HepG2 (cell line): ENCODE results near the gene NEUROD1. TPM values are rescaled to one million over a fixed set of nuclear protein-coding genes. Genes with fewer than 3 reads are reported as not detected.

Experiments
- AHR ChIP-seq: IDR thresholded peaks from 2 replicates; pipeline ENCODE4 v1.6.1; 2018; ENCODE audit warnings: missing genetic modification reagents, missing compliant biosample characterization
- ARNT ChIP-seq: fragments of 450-650 bp; IDR thresholded peaks from 2 replicates; pipeline ENCODE4 v1.6.1; 2017
- FLYWCH1 ChIP-seq: sonication (generic); formaldehyde crosslinking; IDR thresholded peaks from 2 replicates; pipeline ENCODE4 v1.8.1; 2023; ENCODE audit warnings: mild to moderate bottlenecking, missing genetic modification reagents
- HIVEP1 ChIP-seq: sonication (generic); formaldehyde crosslinking; IDR thresholded peaks from 2 replicates; pipeline ENCODE4 v1.4.0; 2020; ENCODE audit warnings: mild to moderate bottlenecking, missing genetic modification reagents
- ISL2 ChIP-seq: sonication (generic); formaldehyde crosslinking; IDR thresholded peaks from 2 replicates; pipeline ENCODE4 v1.5.0; 2020; ENCODE audit warnings: missing genetic modification reagents
- KLF15 ChIP-seq: sonication (generic); formaldehyde crosslinking; IDR thresholded peaks from 2 replicates; pipeline ENCODE4 v1.8.1; 2023; ENCODE audit warnings: borderline replicate concordance, mild to moderate bottlenecking, inconsistent platforms, missing genetic modification reagents, mixed read lengths
- MTA3 ChIP-seq: sonication (generic); formaldehyde crosslinking; IDR thresholded peaks from 2 replicates; pipeline ENCODE4 v1.4.0; 2020; ENCODE audit warnings: missing genetic modification reagents
- NCOA2 ChIP-seq: sonication (generic); formaldehyde crosslinking; IDR thresholded peaks from 2 replicates; pipeline ENCODE4 v1.8.0; 2022; ENCODE audit warnings: inconsistent platforms
- NFYC ChIP-seq: IDR thresholded peaks from 2 replicates; pipeline ENCODE4 v1.6.1; 2016; ENCODE audit warnings: missing genetic modification reagents, missing compliant biosample characterization
- NPAS2 ChIP-seq: sonication (generic); formaldehyde crosslinking; IDR thresholded peaks from 2 replicates; pipeline ENCODE4 v1.8.0; 2022; ENCODE audit warnings: mild to moderate bottlenecking, missing genetic modification reagents, borderline replicate concordance
- PCBP1 ChIP-seq: fragments of 200-400 bp; formaldehyde crosslinking; IDR thresholded peaks from 2 replicates; pipeline ENCODE4 v1.6.1; 2017; ENCODE audit warnings: mild to moderate bottlenecking, low read depth, low read length, borderline replicate concordance
- POGZ ChIP-seq: sonication (generic); formaldehyde crosslinking; IDR thresholded peaks from 2 replicates; pipeline ENCODE4 v1.4.0; 2020; ENCODE audit warnings: mild to moderate bottlenecking, missing genetic modification reagents
- SIX4 ChIP-seq: sonication (generic); formaldehyde crosslinking; IDR thresholded peaks from 2 replicates; pipeline ENCODE4 v1.4.0; 2020; ENCODE audit warnings: missing genetic modification reagents
- SNRNP70 ChIP-seq: fragments of 200-400 bp; formaldehyde crosslinking; IDR thresholded peaks from 2 replicates; pipeline ENCODE4 v1.6.1; 2017; ENCODE audit warnings: mild to moderate bottlenecking, low read depth, low read length, moderate library complexity
- STAG1 ChIP-seq: sonication (generic); formaldehyde crosslinking; IDR thresholded peaks from 2 replicates; pipeline ENCODE4 v1.4.0; 2020; ENCODE audit warnings: missing genetic modification reagents
- TBX2 ChIP-seq: sonication (generic); formaldehyde crosslinking; IDR thresholded peaks from 2 replicates; pipeline ENCODE4 v1.5.0; 2020; ENCODE audit warnings: missing genetic modification reagents, mild to moderate bottlenecking, borderline replicate concordance
- YEATS2 ChIP-seq: sonication (generic); formaldehyde crosslinking; IDR thresholded peaks from 2 replicates; pipeline ENCODE4 v1.4.0; 2020; ENCODE audit warnings: missing genetic modification reagents, borderline replicate concordance
- ZNF326 ChIP-seq: sonication (generic); formaldehyde crosslinking; IDR thresholded peaks from 2 replicates; pipeline ENCODE4 v1.4.0; 2020; ENCODE audit warnings: missing genetic modification reagents, borderline replicate concordance
- ZNF441 ChIP-seq: sonication (generic); formaldehyde crosslinking; IDR thresholded peaks from 2 replicates; pipeline ENCODE4 v1.7.0; 2021; ENCODE audit warnings: missing genetic modification reagents, borderline replicate concordance
- ZNF660 ChIP-seq: sonication (generic); formaldehyde crosslinking; IDR thresholded peaks from 2 replicates; pipeline ENCODE4 v1.5.1; 2020; ENCODE audit warnings: mild to moderate bottlenecking, low read depth, missing genetic modification reagents, borderline replicate concordance
- ZNF7 ChIP-seq: IDR thresholded peaks from 2 replicates; pipeline ENCODE4 v1.6.1; 2016; ENCODE audit warnings: missing biosample characterization, missing genetic modification reagents
- polyA plus RNA-seq, 8 experiments: library from polyadenylated mRNA; depleted of rRNA in 3 of 8; stranded (reverse) in 7 of 8; unstranded in 1 of 8; fragments of >200 nt; fragmentation: Illumina TruSeq in 4 of 8; extraction: Trizol in 4 of 8; gene quantifications; 2 replicates each; pipeline versions ENCODE4 v1.2.1 to v1.2.3, GENCODE V29; 2011 to 2016; ENCODE audit warnings: low read depth in 4 of 8, missing spikeins in 1 of 8, mixed read lengths in 1 of 8; ENCODE audit not compliant: insufficient read depth in 1 of 8
- total RNA-seq, 5 experiments: library from RNA; depleted of rRNA; stranded (reverse); fragments of >200 nt; fragmentation: Illumina TruSeq; extraction: Trizol; gene quantifications; 2 replicates each; pipeline ENCODE4 v1.2.3, GENCODE V29; 2016; ENCODE audit warnings: low read depth in 1 of 5
- TF ChIP-seq, protein P1 (sequence below): sonication (generic); formaldehyde crosslinking; IDR thresholded peaks from 2 replicates; pipeline ENCODE4 v1.4.0; 2020; ENCODE audit warnings: missing genetic modification reagents
- TF ChIP-seq, protein P2 (sequence below): IDR thresholded peaks from 2 replicates; pipeline ENCODE4 v1.6.1; 2016; ENCODE audit warnings: low read depth, missing genetic modification reagents, missing compliant biosample characterization
- TF ChIP-seq, protein P3 (sequence below): sonication (generic); formaldehyde crosslinking; IDR thresholded peaks from 2 replicates; pipeline ENCODE4 v1.8.0; 2022; ENCODE audit warnings: low read depth, missing genetic modification reagents

The NEUROD1 gene
- total and polyA plus RNA-seq, 2 of the 13 experiments (the other 11 are each of a cell fraction or from before 2014, with no cell fraction given) = not detected

DNA sequence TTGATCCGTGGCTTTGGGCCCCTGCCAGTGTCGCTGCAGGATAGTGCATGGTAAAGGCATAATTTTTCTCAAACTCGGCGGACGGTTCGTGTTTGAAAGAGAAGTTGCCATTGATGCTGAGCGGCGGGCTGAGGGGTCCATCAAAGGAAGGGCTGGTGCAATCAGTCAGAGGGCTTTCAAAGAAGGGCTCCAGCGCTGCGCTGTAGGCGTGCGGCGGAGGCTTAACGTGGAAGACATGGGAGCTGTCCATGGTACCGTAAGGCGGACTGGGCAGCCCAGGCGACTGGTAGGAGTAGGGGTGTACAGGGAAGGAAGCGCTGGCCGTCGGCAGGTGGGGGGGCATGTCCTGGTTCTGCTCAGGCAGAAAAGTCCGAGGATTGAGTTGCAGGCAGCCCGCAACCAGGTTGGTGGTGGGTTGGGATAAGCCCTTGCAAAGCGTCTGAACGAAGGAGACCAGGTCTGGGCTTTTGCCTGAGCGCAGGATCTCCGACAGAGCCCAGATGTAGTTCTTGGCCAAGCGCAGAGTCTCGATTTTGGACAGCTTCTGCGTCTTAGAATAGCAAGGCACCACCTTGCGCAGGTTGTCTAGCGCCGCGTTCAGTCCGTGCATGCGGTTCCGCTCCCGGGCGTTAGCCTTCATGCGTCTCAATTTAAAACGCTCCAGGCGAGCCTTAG, 2.3 kb downstream of the NEUROD1 start (continued):
- TF ChIP-seq ZNF660 (CRISPR knock-in tag) (peak; percentile 74; the same call in 1 of the 2 replicates), ARNT (no peak), PCBP1 (no peak), MTA3 (CRISPR knock-in tag) (peak; percentile 91), NCOA2 (peak; percentile 72), FLYWCH1 (0 out of 2 replicates have a peak, but pooled peaks have one; percentile 36), AHR (CRISPR knock-in tag) (0 out of 2 replicates have a peak, but pooled peaks have one; percentile 95), STAG1 (CRISPR knock-in tag) (0 out of 2 replicates have a peak, but pooled peaks have one; percentile 17), NPAS2 (CRISPR knock-in tag) (no peak), YEATS2 (CRISPR knock-in tag) (peak; percentile 33; the same call in 1 of the 2 replicates), TBX2 (CRISPR knock-in tag) (peak; percentile 76), POGZ (CRISPR knock-in tag) (no peak), ZNF7 (0 out of 2 replicates have a peak, but pooled peaks have one; percentile 19), NFYC (CRISPR knock-in tag) (peak; percentile 34; the same call in 1 of the 2 replicates), ISL2 (CRISPR knock-in tag) (peak; percentile 54; the same call in 1 of the 2 replicates), ZNF326 (CRISPR knock-in tag) (no peak), KLF15 (CRISPR knock-in tag) (peak; percentile 92; the same call in 1 of the 2 replicates), SIX4 (CRISPR knock-in tag) (peak; percentile 82), SNRNP70 (no peak), ZNF441 (CRISPR knock-in tag) (peak; percentile 80; the same call in 1 of the 2 replicates), HIVEP1 (peak; percentile 75)
- TF ChIP-seq, protein P1, sequence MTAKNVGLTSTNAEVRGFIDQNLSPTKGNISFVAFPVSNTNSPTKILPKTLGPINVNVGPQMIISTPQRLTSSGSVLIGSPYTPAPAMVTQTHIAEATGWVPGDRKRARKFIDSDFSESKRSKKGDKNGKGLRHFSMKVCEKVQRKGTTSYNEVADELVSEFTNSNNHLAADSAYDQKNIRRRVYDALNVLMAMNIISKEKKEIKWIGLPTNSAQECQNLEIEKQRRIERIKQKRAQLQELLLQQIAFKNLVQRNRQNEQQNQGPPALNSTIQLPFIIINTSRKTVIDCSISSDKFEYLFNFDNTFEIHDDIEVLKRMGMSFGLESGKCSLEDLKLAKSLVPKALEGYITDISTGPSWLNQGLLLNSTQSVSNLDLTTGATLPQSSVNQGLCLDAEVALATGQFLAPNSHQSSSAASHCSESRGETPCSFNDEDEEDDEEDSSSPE (CRISPR knock-in tag) = no peak
- TF ChIP-seq, protein P2, sequence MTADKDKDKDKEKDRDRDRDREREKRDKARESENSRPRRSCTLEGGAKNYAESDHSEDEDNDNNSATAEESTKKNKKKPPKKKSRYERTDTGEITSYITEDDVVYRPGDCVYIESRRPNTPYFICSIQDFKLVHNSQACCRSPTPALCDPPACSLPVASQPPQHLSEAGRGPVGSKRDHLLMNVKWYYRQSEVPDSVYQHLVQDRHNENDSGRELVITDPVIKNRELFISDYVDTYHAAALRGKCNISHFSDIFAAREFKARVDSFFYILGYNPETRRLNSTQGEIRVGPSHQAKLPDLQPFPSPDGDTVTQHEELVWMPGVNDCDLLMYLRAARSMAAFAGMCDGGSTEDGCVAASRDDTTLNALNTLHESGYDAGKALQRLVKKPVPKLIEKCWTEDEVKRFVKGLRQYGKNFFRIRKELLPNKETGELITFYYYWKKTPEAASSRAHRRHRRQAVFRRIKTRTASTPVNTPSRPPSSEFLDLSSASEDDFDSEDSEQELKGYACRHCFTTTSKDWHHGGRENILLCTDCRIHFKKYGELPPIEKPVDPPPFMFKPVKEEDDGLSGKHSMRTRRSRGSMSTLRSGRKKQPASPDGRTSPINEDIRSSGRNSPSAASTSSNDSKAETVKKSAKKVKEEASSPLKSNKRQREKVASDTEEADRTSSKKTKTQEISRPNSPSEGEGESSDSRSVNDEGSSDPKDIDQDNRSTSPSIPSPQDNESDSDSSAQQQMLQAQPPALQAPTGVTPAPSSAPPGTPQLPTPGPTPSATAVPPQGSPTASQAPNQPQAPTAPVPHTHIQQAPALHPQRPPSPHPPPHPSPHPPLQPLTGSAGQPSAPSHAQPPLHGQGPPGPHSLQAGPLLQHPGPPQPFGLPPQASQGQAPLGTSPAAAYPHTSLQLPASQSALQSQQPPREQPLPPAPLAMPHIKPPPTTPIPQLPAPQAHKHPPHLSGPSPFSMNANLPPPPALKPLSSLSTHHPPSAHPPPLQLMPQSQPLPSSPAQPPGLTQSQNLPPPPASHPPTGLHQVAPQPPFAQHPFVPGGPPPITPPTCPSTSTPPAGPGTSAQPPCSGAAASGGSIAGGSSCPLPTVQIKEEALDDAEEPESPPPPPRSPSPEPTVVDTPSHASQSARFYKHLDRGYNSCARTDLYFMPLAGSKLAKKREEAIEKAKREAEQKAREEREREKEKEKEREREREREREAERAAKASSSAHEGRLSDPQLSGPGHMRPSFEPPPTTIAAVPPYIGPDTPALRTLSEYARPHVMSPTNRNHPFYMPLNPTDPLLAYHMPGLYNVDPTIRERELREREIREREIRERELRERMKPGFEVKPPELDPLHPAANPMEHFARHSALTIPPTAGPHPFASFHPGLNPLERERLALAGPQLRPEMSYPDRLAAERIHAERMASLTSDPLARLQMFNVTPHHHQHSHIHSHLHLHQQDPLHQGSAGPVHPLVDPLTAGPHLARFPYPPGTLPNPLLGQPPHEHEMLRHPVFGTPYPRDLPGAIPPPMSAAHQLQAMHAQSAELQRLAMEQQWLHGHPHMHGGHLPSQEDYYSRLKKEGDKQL (CRISPR knock-in tag) = no peak
- TF ChIP-seq, protein P3, sequence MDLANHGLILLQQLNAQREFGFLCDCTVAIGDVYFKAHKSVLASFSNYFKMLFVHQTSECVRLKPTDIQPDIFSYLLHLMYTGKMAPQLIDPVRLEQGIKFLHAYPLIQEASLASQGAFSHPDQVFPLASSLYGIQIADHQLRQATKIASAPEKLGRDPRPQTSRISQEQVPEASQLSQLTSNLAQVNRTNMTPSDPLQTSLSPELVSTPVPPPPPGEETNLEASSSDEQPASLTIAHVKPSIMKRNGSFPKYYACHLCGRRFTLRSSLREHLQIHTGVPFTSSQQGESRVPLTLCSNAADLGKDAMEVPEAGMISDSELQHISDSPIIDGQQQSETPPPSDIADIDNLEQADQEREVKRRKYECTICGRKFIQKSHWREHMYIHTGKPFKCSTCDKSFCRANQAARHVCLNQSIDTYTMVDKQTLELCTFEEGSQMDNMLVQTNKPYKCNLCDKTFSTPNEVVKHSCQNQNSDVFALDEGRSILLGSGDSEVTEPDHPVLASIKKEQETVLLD (CRISPR knock-in tag) = no peak
